Measurements from ENCODE around the gene RASGRP3.

Gene RASGRP3

GRCh38 chr2:33526921-33527320, 50.5 kb downstream of the RASGRP3 start:
- no peak for DNase-seq

GRCh38 chr2:33528441-33528950, 52.0 kb downstream of the RASGRP3 start:
- DNase-seq: no peak

- peak; percentile 41 to 53 for DNase-seq
Measured at GRCh38 chr2:33529771-33530481, 53.5 kb downstream of the RASGRP3 start.

GRCh38 chr2:33530690-33531548, 54.5 kb downstream of the RASGRP3 start:
- DNase-seq: no peak

GRCh38 chr2:33531549-33532059, 55.2 kb downstream of the RASGRP3 start:
- DNase-seq: no peak

- DNase-seq: no peak
Measured at GRCh38 chr2:33532146-33532545, 55.7 kb downstream of the RASGRP3 start.

GRCh38 chr2:33532966-33533365, 56.5 kb downstream of the RASGRP3 start:
- DNase-seq: no peak

- DNase-seq: no peak
Measured at GRCh38 chr2:33535421-33535820, 59.0 kb downstream of the RASGRP3 start.

GRCh38 chr2:33541243-33541642, 64.8 kb downstream of the RASGRP3 start:
- no peak for DNase-seq

- DNase-seq: no peak
Measured at GRCh38 chr2:33550206-33550605, 73.8 kb downstream of the RASGRP3 start.

- no peak for DNase-seq
Measured at GRCh38 chr2:33552758-33553461, 76.5 kb downstream of the RASGRP3 start.

GRCh38 chr2:33555681-33556080, 79.2 kb downstream of the RASGRP3 start:
- no peak for DNase-seq

- no peak for DNase-seq
Measured at GRCh38 chr2:33559328-33559727, 82.9 kb downstream of the RASGRP3 start.

GRCh38 chr2:33560017-33560416, 83.6 kb downstream of the RASGRP3 start:
- no peak for DNase-seq

GRCh38 chr2:33561872-33562271, 85.4 kb downstream of the RASGRP3 start:
- DNase-seq: no peak

GRCh38 chr2:33570681-33571080, 94.2 kb downstream of the RASGRP3 start:
- DNase-seq: no peak

GRCh38 chr2:33573657-33574056, 97.2 kb downstream of the RASGRP3 start:
- DNase-seq: no peak

GRCh38 chr2:33577084-33577483, 100.6 kb downstream of the RASGRP3 start:
- DNase-seq: no peak

GRCh38 chr2:33577668-33578067, 101.2 kb downstream of the RASGRP3 start:
- no peak for DNase-seq

- DNase-seq: no peak
Measured at GRCh38 chr2:33579227-33579626, 102.8 kb downstream of the RASGRP3 start.

- DNase-seq: no peak
Measured at GRCh38 chr2:33581872-33582271, 105.4 kb downstream of the RASGRP3 start.

- DNase-seq: peak; percentile 9 to 53
Measured at GRCh38 chr2:33583194-33583938, 106.9 kb downstream of the RASGRP3 start.

All from SW 1271 (cell line).